Right hindlimb (tissue), 1 donor: ENCODE measurements around the gene ADCY4.

Experiments used
- DNase-seq: peaks from one replicate; pipeline ENCODE4 v3.0.0-alpha.2; 2018

The ADCY4 gene

DNA sequence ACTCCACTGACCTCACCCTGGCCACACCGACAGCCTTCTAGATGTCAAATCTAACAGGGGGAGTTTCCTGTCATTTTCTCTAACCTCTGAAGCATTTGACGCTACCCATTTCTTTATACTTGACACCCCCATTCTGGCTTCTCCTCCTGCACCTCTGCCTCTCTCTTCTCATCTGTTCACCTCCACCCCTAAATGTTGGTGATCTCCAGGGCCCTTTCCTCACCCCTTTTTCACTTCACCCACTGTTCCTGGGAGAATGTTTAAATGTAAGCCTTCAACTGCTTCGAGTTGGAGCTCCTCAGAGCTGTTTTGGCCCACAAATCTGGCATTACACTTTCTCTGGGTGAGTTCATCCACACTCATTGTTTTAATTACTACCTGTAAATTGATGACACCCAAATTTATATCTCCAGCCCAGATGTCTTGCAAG, 63.0 kb downstream of the ADCY4 start:
- DNase-seq = no peak

DNA sequence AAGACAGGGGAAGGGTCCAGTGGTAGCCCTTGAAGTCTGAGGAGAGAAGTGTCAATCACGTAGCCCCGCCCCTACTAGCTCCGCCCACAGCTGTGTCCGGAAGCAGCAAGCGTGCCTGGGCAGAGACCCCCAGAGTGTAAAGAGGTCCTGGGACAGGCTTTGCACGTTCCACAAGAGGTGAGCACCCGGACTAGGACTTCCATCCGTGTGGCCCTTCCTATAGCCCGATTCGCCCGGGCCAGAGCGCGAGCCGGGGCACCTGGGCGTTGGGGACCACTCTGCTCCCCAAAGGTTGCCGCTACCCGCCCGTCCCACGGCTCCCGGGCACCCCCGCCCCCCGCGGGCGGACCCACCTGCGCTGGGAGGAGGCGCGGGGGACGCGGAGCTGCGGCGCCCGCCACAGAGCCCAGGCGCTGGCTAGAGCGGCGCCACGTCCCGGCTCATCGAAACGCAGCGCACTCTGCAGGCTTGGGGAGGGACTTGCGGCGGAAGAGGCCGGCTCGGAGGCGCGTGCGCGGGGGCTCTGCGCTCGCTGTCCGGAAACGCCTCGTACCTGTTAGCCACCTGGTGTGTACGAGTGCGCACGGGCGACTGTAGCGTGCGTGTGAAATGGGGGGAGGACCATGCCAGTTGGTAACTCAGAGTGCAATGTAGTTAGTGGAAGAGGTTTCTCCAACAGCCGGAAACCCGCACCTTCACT, 63.6 kb downstream of the ADCY4 start, which contains the start of gene RABGGTA:
RABGGTA (minus strand) TSS at position 464 of the 700 bp plus-strand sequence. CDS start 482 bp downstream, outside the sequence.
- DNase-seq = peak; percentile 91

DNA sequence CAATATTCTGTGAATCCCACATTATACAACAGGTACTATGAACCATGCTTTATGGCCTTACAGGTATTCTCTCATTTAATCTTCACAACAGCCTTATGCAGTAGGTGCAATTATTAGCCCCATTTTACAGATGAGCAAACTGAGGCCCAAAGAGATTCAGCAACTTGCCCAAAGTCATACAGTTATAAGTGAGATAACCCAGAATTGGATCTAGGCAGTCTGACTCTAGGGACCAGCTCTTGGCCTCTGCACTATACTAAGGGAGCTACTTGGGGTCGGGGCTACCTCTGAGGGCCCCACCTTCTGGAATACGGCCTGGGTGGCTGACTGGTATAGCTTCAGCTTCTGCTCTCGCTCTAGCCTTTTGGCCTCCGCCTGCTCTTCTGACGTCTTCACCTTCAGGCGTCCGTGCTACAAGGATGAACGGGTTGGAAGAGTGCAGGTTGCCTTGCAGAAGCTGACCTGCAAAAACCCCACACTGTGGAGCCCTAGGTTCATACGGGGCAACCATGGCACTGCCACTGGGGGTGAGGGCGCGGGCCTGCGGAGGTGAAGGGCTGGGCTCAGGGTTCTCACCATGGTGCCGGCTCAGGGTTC, 64.2 kb downstream of the ADCY4 start:
- DNase-seq = no peak

DNA sequence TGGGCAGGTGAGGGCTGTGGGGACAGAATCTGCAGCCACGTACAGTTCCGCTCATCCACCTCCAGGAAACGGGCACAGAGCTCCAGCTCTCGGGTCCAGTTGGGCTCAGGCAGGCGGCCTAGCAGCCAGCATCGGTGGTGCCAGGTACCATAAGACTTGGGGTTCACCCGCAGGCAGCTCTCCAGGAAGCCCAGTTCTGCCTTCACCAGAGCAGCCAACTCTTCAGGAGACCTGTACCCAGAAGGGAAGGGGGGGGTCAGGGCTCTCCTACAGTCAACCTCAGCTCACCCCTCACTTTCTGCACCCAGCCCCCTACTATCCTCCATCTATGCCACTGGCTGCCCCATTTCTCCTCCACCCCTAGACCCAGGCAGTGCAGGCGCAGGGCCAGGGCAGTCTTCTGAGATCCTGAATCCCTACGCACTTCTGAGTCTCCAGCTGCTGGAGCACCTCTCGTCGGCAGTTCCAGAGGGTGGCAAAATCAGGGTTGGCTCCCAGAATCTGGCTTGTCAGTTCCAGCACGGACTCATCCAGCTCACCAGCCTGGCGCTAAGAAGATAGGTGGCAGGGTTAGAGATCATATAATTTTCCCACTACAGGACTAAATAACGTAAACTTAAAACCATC, 64.8 kb downstream of the ADCY4 start:
- no peak for DNase-seq

DNA sequence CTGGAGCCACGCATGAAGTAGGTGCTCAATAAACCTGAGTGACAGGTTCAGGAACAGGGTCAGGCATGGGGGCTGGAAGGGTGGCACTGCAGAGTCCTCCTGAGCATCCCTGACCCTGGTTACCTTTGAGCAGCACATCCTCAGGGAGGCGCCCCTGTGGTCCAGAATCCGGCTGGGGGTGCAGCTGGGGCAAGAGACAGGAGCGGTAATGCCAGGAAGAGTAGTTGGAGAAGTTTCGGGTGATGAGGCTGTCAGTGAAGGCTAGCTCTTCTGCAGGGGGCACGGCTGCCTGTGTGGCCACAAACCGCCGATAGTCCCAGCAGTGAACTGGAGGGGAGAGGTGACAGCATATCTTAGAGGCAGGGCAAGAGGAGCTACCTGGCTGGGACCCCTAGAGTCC, 65.5 kb downstream of the ADCY4 start:
- no peak for DNase-seq
